Measurements from ENCODE around the gene MTAP.

Gene MTAP

DNA sequence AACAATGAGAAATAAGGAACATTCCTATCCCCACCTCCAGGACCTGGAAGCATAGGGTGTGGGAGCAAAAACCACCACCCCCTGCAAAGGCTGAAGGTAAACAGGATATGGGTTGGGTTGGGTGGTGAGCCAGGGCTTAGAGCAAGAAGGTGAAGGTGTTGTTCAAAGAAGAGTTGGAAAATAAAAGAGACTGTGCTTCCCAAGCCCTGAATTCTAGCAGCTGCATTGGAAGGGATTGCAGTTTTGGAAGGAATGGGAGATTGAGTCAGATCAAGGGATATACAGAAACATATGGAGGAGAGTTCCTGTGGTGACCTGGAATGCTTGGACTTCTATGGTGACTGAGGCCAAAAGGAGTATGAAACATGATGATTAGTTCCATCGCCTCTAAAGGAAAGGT, 24.7 kb upstream of the MTAP start:
- no peak for DNase-seq (ENCODE audit: low read depth in 1 of 2, low spot score in 1 of 2)
- TF ChIP-seq, protein P1, sequence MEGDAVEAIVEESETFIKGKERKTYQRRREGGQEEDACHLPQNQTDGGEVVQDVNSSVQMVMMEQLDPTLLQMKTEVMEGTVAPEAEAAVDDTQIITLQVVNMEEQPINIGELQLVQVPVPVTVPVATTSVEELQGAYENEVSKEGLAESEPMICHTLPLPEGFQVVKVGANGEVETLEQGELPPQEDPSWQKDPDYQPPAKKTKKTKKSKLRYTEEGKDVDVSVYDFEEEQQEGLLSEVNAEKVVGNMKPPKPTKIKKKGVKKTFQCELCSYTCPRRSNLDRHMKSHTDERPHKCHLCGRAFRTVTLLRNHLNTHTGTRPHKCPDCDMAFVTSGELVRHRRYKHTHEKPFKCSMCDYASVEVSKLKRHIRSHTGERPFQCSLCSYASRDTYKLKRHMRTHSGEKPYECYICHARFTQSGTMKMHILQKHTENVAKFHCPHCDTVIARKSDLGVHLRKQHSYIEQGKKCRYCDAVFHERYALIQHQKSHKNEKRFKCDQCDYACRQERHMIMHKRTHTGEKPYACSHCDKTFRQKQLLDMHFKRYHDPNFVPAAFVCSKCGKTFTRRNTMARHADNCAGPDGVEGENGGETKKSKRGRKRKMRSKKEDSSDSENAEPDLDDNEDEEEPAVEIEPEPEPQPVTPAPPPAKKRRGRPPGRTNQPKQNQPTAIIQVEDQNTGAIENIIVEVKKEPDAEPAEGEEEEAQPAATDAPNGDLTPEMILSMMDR (IDR thresholded peaks at IDR 0.05; ENCODE audit: insufficient read depth, low read length), result no peak
- Histone ChIP-seq H3K4me3 (replicated peaks; ENCODE audit: insufficient read depth, low read length) (no peak overlapping the region), H3K27me3 (ENCODE audit: insufficient read depth, poor library complexity, severe bottlenecking) (no peaks in the 10 kb centered on the region), H3K27ac (replicated peaks) (no peak overlapping the region)

DNA sequence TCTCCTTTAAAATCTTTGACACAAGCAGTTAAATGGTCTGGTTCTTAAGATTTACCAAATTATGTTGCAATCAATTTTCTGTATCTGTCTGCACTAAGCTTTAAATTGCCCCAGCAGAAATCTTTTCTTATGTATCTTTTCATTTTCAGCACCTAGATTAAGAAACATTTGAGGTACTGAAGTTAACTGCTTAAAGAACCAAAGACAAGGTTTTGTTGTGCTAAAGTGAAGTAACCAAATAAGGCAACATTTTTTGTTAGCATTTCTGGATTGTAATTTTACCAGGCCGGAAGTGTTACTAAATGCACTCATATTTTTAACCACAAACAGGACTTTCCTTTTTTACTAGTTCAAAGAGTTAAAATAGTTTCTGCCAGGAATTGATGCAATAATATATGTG, 24.1 kb upstream of the MTAP start:
- TF ChIP-seq SPI1 (IDR thresholded peaks at IDR 0.05; ENCODE audit: borderline replicate concordance, low read depth) (no peak), GABPA (IDR thresholded peaks at IDR 0.05; ENCODE audit: low read depth) (no peak), POLR2AphosphoS5 (IDR thresholded peaks at IDR 0.05; ENCODE audit: low read depth) (no peak)
- TF ChIP-seq, protein P2, sequence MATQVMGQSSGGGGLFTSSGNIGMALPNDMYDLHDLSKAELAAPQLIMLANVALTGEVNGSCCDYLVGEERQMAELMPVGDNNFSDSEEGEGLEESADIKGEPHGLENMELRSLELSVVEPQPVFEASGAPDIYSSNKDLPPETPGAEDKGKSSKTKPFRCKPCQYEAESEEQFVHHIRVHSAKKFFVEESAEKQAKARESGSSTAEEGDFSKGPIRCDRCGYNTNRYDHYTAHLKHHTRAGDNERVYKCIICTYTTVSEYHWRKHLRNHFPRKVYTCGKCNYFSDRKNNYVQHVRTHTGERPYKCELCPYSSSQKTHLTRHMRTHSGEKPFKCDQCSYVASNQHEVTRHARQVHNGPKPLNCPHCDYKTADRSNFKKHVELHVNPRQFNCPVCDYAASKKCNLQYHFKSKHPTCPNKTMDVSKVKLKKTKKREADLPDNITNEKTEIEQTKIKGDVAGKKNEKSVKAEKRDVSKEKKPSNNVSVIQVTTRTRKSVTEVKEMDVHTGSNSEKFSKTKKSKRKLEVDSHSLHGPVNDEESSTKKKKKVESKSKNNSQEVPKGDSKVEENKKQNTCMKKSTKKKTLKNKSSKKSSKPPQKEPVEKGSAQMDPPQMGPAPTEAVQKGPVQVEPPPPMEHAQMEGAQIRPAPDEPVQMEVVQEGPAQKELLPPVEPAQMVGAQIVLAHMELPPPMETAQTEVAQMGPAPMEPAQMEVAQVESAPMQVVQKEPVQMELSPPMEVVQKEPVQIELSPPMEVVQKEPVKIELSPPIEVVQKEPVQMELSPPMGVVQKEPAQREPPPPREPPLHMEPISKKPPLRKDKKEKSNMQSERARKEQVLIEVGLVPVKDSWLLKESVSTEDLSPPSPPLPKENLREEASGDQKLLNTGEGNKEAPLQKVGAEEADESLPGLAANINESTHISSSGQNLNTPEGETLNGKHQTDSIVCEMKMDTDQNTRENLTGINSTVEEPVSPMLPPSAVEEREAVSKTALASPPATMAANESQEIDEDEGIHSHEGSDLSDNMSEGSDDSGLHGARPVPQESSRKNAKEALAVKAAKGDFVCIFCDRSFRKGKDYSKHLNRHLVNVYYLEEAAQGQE (IDR thresholded peaks at IDR 0.05; ENCODE audit: insufficient replicate concordance, low read depth), result no peak
- TF ChIP-seq, protein P1 (IDR thresholded peaks at IDR 0.05; ENCODE audit: insufficient read depth, low read length), result no peak
- no peak overlapping the region for H3K4me3 ChIP-seq (replicated peaks; ENCODE audit: insufficient read depth, low read length)
- no peak overlapping the region; the same call in 1 of the 2 replicates for H3K27ac ChIP-seq (replicated peaks)
- DNase-seq (ENCODE audit: low read depth in 1 of 2, low spot score in 1 of 2), result peak; percentile 1 to 43
- no peaks in the 10 kb centered on the region for H3K27me3 ChIP-seq (ENCODE audit: insufficient read depth, poor library complexity, severe bottlenecking)

- no peak overlapping the region for H3K27ac ChIP-seq (replicated peaks)
These were observed 23.0 kb upstream of the MTAP start for GRCh38 chr9:21779397-21779796.

More at GRCh38 chr9:21779397-21779796, 23.0 kb upstream of the MTAP start:
- Histone ChIP-seq H3K27me3 (ENCODE audit: insufficient read depth, poor library complexity, severe bottlenecking) (no peaks in the 10 kb centered on the region), H3K4me3 (replicated peaks; ENCODE audit: insufficient read depth, low read length) (no peak overlapping the region)
- TF ChIP-seq, protein P1 (IDR thresholded peaks at IDR 0.05; ENCODE audit: insufficient read depth, low read length), result no peak
- no peak for TF ChIP-seq POLR2AphosphoS5 (IDR thresholded peaks at IDR 0.05; ENCODE audit: low read depth)
- no peak for TF ChIP-seq GABPA (IDR thresholded peaks at IDR 0.05; ENCODE audit: low read depth)
- TF ChIP-seq, protein P2 (IDR thresholded peaks at IDR 0.05; ENCODE audit: insufficient replicate concordance, low read depth), result no peak
- TF ChIP-seq SPI1 (IDR thresholded peaks at IDR 0.05; ENCODE audit: borderline replicate concordance, low read depth), result no peak
- DNase-seq (ENCODE audit: low read depth in 1 of 2, low spot score in 1 of 2), result no peak

Measured in HL-60 (cell line).